ENCODE measurements around the gene MAT2A.

Gene MAT2A

DNA sequence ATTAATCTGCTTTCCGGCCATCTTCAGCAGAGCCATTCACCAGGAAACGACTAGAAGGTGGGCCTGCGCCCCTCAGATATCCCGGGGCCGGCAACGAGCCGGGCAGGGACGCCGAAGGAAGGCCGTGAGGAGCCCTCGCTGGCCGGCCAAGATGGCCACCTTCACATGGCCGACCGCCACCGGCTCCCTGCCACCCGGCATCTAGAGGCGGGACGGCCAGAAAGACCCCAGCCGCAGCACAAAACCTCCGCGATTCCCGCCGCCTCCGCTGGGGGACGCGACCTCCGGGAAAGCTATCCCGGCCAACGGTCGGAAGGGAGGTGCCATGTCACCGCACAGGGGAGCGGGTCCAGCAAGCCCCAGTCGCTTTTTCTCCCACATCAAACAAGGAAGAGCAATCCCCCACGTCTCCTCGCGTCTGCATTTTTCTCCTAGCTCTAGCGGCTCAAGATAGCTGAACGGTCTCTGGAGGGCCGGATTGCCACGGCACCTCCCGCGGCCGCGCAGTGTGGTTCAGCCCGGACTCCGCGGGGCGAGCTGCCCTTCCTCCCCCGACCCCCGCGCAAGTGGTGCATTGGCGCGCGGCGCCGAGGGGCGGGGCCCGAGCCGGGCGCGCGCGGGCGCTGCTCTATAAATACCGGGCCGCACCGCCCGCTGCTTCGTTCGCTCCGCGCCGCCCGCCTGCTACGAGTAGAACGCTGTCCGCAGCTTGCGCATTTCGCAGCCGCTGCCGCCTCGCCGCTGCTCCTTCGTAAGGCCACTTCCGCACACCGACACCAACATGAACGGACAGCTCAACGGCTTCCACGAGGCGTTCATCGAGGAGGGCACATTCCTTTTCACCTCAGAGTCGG is at the start of gene MAT2A:
Gene MAT2A, plus strand, starts transcription at position 662 of the 854 bp plus-strand sequence. Its CDS starts 120 bp downstream, at position 782.
- DNase-seq: peak; percentile 82

DNA sequence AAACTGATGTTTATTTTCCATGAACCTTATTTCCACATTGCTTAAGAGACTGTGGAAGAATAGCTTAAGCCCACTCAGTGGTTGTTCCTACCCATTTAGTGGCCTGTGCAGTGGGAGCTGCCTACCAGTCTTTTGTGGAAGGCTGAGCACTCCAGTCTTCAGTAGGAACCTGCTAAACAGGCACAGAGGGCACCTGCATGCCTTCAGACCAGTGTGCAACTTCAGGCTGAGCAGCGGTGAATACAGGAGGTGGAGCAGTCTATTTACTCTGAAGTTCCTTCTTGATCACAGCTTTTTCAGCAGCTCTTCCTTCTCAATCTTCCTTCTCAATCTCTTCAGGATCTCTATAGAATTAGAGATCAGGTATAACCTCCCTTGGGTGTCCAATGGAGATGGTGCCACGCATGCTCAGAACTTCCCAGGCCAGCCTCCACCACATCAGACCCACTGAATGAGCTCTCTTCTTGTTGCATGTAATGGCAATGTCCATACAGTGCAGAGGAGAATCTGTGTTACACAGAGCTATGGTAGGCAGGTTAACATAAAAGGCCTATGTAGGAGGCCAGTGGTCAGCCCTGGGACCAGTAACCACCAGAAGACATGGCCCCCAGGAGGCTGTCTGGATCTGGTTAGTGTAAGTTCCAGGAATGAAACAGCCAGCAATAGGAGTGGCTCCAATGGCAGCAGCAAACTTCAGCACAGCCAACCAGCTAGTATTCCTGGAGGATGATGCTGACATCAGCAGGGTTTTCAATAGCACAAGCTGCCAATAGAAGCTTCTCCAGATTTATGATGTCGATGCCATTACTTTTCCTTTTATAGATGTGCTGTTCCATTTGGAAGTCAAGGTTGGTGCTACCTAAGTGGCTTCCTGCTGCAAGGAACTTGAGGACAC is 47.9 kb upstream of the MAT2A start:
- no peak for DNase-seq

DNA sequence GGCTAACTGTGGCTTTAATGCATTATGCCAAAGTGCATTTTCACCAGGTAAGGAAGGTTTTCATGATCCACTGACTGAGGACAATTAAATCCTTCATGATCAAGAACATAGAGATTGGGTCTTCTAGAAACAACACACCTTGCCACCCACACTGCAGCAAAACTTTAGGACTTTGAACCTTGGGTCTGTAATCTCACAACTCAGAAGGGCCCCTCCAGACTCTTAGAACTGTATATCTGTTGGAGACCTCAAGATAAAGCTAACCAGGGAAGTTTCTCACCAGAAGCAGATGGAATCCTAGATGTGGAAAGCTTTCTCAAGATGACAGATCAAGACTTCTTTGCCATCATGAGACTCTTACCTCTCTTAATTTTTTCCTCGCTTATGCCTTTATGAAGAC is 42.5 kb upstream of the MAT2A start:
- DNase-seq: no peak

DNA sequence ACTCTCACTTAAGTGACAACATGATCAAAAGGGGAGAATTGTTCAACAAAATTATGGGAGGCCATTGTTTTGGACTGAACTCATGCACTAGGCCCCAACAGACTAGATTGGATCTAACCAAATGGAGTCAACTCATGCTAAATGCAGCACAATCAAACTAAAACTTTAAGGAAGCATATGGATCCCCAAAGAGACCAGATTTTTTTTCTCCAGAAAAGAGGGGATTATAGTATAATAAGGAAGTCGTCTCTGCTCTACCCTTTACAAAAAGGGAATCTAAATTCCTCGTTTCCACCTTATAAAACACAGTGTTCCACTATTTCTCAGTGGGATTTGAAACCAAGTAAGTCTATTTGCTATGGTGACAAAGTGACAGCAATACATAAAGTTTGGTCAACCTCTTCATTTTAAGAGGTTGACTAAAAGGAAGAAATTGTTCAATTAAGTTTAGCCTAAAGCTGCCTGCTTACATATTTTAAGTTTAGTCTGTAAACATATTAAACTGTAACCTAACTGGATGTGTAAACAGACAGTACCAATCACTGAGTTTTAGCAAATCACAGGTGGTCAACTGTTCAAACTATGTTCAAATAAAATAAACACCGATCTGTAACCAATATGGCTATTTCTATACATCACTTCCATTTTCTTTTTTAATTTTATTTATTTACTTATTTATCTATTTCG is 40.9 kb upstream of the MAT2A start:
- DNase-seq: no peak

DNA sequence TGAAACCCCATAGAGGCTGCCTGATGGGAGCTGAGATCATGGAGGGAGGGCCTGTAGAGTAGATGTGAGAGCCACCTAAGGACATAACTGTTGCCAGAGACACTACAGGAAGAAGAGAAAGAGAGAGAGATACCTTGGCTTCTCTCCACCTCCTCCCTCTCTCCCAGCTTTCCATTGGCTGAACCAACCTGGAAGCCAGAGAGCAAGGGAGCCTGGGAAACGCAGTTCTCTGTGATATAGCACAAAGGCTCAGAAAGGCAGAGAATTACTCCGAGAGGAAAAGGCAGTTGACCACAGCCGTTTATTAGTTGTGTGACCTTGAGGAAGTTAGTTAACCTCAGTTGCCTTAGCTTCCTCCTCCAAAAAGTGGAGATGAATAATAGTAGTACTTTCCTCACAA is 37.7 kb upstream of the MAT2A start:
- DNase-seq: no peak

DNA sequence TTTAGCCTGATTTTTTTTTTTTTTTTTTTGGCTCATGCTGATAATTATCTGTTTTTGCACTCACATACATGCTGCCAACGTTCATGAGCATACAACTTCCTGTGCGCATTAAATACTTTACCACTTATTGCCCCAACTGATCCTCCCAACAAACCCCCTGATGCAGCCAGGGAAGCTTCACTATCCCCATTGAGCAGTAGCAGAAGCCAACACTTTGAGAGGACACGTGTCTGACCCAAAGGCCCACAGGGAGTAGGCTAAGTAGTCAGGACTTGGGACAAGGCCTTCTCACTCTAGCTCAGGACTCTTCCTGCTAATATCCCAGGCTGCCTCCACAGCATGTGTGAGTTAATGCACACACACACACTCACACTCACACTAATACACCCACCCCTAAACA is 36.2 kb upstream of the MAT2A start:
- DNase-seq: no peak

DNA sequence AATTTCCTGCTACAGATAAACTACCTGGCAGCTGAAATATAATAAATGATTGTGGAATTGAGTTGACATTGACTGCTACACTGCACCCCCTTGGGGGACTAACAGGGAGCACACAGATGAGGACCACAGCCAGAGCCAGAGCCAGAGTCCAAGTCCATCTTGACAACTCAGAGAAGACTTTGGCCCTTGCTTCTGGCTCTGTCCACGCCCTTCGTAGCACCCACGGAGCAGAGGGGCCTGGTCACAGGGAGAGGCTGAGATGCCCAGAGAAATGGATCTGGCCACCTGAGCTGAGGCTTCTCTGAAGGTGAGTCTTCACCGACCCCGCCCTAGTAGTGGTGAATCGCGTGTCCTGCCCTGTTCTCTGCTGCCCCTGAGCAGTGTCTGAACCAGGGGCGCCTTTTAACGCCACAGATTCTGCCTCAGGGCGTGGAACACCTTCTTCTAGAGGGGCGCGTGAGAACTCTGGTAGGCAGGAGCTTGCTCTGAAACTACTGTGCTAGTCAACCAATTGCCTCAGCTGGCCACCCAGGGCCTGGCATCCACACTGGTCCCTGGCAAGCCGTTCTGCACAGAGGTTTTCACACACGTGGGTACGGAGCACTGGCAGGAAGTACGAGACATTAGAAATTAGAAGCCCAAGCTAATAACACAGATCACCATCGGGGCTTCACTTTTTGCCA is 35.7 kb upstream of the MAT2A start:
- no peak for DNase-seq

DNA sequence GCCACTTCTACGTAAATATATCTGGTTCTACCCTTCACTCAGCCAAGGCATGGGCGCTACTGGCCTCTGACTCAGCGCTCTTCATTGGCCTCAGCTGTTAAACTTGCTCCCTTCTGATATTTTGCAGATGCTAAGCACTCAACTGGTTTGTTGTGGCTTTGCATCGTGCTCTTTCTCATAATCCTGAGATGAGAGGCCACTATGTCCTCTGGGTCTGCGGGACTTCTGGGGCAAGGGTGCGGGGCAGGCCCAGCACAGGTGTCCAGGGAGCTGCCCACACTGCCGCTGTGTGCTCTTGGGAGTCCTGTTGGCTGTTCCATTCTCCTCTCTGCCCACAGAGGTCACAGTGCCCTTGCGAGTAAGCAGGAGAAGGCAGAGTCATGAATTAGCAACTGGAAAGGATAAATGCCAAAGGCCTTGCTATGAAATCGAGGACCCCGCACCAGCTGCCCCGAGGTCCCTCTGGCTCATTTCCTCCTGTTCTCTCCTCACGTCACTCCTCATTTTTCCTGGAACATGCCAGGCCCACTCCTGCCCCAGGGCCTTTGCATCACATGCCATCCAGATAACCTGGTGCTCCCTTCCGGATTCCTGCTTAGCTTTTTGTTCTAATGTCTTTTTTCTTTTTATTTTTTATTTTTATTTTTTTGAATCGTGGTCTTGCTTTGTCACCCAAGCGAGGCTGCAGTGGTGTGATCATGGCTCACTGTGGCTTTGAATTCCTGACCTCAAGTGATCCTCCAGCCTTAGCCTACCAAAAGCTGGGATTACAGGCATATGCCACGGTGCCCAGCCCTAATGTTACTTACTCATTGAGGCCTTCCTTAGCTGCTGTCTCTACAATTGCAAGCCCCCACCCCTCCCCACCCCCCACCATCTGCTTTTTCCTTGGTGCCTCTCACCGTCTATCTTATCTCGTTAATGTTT is 34.9 kb upstream of the MAT2A start:
- DNase-seq: no peak

DNA sequence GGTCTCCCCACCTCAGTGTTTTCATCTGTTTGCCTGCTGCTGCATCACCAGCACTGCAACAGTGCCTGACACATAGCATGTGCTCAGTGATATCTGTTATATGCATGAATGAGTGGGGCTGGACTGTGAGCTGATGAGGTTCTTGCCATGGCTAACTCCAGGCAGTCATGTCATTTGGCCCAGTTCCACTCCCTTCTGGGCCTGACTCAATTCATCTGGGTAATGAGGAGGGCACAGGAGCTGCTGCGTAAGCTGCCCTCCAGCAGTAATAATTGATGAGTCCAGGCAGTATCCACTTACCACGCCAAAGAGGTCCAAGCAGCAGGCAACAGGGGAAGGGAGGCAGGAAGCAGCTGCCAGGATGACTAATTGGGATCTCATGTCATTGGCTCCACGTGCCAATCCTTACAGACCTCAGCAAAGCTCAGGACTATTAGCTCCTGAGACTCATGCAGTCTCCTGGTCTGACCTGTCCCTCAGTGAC is 34.1 kb upstream of the MAT2A start:
- DNase-seq: peak; percentile 82

DNA sequence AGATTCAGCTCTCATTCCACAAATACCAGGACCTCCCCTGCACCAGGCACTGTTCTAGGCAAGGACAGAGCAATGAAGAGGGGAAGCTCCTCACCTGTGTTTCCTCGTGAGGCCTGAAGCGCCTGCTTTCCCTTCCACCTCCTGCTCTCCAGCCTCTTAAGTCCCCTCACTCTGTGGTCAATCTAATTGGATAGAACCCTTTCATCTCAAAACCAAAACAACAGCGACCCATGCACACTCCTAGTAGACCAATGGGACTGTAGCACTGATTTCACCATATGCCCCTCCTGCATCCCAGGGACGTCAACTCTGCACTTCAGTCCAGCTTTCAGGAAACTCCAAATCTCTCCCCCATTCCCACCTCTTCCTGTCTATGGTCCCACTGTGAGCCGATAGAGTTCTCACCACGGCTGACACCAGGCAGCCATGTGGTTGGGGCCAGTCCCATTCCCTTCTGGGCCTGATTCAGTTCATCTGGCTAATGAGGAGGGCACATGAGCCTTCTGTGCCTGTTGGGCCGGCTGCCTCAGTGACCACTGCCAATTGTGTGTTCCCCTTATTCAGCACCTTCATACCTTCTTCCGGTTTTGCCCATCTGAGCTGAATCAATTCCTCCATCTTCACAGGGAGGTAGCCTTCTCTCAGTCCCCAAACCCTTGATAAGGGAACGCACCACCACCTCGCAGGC is 33.3 kb upstream of the MAT2A start:
- no peak for DNase-seq

DNA sequence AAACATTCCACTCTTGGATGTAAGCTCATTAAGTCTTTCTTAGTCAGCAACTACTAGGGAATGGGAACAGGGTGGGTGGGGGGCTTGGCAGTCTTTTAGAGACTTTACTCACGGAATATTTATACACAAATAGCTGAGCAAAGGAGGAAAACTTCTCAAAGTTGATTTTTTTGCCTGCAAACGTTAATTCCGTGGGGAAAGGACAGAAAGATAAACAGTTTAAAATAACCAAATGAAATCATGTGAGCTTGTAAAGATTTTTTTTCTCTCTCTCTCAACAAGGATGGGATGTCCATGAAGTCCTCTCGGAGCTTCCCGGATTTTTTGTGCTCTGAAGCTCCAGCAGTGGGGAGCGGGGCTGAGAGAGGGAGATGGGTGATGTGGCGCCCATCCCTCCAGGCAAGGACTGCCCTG is 32.2 kb upstream of the MAT2A start:
- DNase-seq: no peak

DNA sequence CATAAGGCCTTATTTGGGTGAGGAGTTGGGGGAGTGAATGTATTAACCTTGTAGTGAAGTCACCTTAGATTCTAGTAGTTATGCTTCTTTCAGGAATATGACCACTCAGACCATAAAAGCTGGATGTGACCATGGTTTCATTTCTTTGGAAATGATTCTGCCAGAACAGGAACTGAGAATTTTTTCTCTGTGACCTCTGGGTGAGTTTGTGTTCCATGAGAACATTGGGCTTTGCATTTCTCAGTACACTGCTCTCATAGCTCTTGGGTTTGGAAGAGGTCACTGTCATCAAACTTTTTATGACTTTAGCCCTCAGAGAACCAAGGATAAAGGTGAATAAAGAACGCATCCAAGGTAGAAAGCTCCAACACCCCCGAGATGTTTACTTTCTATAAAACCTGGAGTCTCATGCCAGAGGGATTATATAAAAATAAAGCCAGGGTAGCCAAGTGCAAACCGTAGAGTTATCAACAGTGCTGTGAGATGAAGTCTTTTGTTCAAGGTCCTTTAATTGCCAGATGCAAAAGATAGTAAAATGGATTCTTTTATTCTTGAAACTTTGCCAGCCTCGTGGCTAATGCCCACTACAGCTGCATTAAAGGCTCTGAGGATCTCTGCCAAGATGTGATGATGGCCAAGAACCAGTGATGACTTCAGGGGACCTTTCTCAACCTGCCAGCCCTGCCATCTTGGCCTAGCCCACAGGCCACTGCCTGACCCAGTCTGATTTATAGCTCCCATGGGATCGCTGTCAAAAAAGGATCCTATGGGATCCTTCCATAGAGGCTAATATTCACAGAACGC is 27.8 kb upstream of the MAT2A start:
- DNase-seq: no peak

DNA sequence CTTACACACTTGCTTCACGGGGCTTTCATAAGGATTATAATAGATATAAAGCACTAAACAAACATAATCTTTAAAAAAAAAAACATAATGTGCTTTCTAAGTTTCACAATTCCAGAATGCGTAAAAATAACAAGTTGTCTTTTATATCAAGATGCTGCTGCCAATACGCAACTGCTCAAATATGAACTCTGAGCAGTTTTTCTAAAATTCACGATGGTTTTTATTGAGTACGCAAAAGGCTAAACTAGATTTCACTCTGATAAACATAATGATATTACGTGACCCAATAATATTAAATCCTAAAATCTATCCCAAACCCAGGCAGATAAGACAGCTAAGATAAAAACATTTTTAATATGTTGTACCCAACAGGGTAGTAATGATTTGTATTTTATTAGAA is 24.6 kb upstream of the MAT2A start:
- DNase-seq: no peak

DNA sequence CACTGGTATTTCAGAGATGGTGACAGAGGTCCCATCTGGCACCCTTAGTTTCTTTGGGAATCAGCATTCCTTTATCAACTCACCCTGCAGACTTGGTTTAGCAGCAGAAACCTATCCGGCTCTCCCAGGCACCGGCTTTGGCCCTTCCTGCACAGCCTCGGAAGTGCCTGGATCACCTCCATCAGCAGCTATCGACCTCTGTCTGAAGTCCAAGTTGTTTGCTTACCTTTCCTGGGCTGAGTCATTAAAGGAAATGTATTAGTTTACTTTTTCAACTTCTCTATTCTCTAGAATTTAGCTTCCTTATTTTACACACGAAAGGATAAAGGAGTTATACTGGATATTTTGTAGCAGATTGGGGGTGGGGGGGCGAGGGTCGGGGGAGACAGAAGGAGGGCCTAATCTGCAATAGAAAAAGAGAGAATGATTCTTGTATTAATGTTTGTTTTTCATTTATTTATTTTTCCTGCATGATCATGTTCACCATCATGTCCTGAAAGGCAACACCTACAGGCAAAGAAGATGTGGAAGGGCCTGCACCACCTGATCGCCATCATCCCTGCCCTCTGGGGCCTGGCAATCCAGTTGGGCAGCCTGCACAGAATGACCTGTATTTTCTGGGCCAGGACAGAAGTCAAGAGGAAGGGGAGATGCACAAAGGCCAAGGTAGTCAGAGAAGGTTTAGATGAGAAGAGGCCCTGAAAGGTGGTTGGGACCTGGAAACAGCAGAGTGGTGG is 22.1 kb upstream of the MAT2A start:
- DNase-seq: no peak

DNA sequence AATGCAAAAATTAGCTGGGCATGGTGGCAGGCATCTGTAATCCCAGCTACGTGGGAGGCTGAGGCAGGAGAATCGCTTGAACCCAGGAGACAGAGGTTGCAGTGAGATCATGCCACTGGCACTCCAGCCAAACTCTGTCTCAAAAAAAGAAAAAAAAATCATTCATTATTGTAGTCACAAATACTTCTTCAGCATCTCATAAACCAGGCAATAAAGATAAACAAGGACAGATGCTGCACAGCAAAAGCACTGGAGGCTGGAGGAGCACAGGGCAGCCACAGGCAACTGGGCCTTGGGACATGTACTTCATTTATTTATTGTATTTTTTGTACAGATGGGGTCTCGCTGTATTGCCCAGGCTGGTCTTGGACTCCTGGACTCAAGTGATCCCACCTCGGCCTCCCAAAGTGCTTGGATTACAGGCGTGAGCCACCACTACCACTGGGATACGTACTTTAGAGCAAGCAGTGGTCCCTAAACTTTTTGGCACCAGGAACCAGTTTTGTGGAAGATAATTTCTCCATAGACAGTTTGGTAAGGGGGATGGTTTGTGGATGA is 16.8 kb upstream of the MAT2A start:
- no peak for DNase-seq

DNA sequence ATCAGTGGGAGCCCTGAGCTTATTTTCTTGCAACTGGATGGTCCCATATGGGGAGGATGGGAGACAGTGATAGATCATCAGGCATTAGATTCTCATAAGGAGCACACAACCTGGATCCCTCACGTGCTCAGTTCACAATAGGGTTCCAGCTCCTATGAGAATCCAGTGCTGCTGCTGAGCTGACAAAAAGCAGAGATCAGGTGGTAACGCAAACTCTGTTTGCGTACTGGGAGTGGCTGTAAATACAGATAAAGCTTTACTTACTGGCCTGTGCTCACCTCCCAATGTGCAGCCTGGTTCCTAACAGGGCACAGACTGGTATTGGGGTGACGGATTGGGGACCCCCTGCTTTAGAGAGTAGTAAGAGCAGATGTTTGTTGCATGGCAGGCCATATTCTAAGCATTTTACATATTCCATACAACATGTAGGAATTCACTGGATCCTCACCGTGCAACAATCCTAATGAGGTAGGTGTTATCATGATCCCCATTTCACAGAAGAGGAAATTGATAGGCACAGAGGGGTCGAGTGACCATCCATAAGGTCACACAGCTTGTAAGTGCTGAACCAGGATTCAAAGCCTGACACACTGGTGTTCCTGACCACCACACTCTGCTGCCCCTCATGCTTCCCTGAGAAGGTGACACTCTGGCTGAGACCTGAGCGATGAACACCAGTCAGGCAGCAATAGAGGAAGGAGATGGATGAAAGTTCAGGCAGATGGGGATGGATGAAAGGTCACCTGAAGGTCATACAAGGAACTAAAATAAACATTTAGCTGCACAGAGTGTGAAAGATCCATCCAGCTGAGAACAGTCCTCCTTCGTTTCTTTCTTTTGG is 15.7 kb upstream of the MAT2A start:
- no peak for DNase-seq

DNA sequence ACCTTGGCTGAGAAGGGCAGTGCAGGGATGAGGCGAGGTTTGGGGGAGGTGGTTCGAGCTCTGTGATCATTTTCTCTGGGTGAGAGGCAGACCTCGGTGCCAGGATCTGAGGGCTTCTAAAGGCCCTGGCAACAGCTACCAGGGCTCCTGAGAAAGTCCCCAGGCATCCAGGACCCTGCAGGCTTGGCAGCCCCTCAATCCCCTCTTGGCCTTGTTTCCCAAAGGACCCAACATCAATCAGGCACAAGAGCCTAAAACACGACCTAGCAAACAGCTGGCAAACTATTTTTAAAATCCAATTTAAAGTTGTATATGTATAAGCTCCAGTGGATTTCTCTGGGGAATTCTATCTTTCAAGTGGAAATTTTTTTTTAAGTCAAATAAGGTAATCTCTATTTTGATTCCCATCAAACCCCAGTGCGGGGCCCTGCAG is 15.0 kb upstream of the MAT2A start:
- DNase-seq: no peak
